Right lobe of liver (tissue), 6 donors: Measurements from ENCODE around the gene CLIP2. TPM values are rescaled to one million over a fixed set of nuclear protein-coding genes. Genes with fewer than 3 reads are reported as not detected.
"Not testable (repeated sequence)": the region's sequence is repeated elsewhere in the genome, so short reads cannot be mapped to it uniquely, and the experiment has no call there.

Source experiments
- ATAC-seq, 4 donors: fragments of 200-7000 bp; cut with Tn5 transposase; one replicate each; pipeline ENCODE4 v1.9.1; 2020; ENCODE audit warnings: mild to moderate bottlenecking in 4 of 4, moderate library complexity in 4 of 4
- DNase-seq, 3 donors: peaks; one replicate each; pipeline ENCODE4 v3.0.0-alpha.2; 2020
- H3K27ac ChIP-seq, 3 donors: fragments of 200-600 bp; one replicate each; pipeline ENCODE4 v1.8.0; 2022
- H3K27me3 ChIP-seq, 2 donors: fragments of 200-600 bp; one replicate each; pipeline ENCODE4 v1.8.0; 2022
- H3K36me3 ChIP-seq, 4 donors: fragments of 200-600 bp; sonication (generic) in 1 of 4; one replicate each; pipeline versions ENCODE4 v1.5.1 to v1.8.0; 2017 to 2022; ENCODE audit warnings: control low read depth in 1 of 4
- H3K4me1 ChIP-seq, 4 donors: fragments of 200-600 bp; sonication (generic) in 1 of 4; one replicate each; pipeline versions ENCODE4 v1.5.1 to v1.8.0; 2017 to 2022; ENCODE audit warnings: control low read depth in 1 of 4
- H3K4me3 ChIP-seq, 3 donors: fragments of 200-600 bp; one replicate each; pipeline ENCODE4 v1.8.0; 2022
- H3K9me3 ChIP-seq, 4 donors: fragments of 200-600 bp; sonication (generic) in 1 of 4; one replicate each; pipeline versions ENCODE4 v1.5.1 to v1.8.0; 2017 to 2022; ENCODE audit warnings: control low read depth in 1 of 4
- POLR2A ChIP-seq: fragments of 450-650 bp; IDR thresholded peaks from one replicate; pipeline ENCODE4 v1.6.1; 2017; ENCODE audit warnings: antibody characterized with exemption, mild to moderate bottlenecking
- WGBS: methylation state at CpG from one replicate; pipeline ENCODE4 v1.1.6; 2018; ENCODE audit warnings: low coverage, low lambda C conversion rate; ENCODE audit not compliant: insufficient coverage; ENCODE audit errors: missing lambda C conversion rate; 5-methylcytosine and 5-hydroxymethylcytosine counted together
- intact Hi-C, 2 donors: fragments of 100-400 bp; cut with DNase I; formaldehyde crosslinking; loops; one replicate each; pipeline versions ENCODE4 v1.11.2 to v1.14.1; 2022
- total RNA-seq, 6 experiments: library from RNA; depleted of rRNA in 2 of 6; stranded (reverse); fragments of >200 nt in 2 of 6; fragmentation: NEBNext Ultra II Directional in 3 of 6; extraction: Animal tissue kit (Norgen Biotek cat#: 25700) in 3 of 6; gene quantifications; one replicate each; pipeline versions ENCODE4 v1.1.0 to v1.2.4, GENCODE V29; 2016 to 2023
- TF ChIP-seq, protein P1 (sequence below), 4 donors: fragments of 200-600 bp in 3 of 4; fragments of 450-650 bp in 1 of 4; IDR thresholded peaks; one replicate each; pipeline versions ENCODE4 v1.5.1 to v1.8.0; 2016 to 2022; ENCODE audit warnings: antibody characterized with exemption in 4 of 4, mild to moderate bottlenecking in 2 of 4
- donor health status: DM: no; HTN: yes; CAD: no.
- donor health status: DM: no; HTN: no; CAD: no.
- donor health status: DM: no; HTN: no; CAD: no.
- donor health status: DM: no; HTN: yes; CAD: no.
- donor health status: DM: no; HTN: yes; CAD: no.

The CLIP2 gene
- total RNA-seq, 6 experiments from 2014 or later: 2.8 to 6.8 (median 4.2) TPM

GRCh38 chr7:74417419-74417971 is 128.3 kb downstream of the CLIP2 start:
- 0% methylated on average over 2 of the region's 16 CpGs for WGBS
- intact Hi-C loops: no loop called here
- H3K4me1 ChIP-seq: no peaks in the 10 kb centered on the region
- no peak overlapping the region for H3K27ac ChIP-seq
- TF ChIP-seq, protein P1, sequence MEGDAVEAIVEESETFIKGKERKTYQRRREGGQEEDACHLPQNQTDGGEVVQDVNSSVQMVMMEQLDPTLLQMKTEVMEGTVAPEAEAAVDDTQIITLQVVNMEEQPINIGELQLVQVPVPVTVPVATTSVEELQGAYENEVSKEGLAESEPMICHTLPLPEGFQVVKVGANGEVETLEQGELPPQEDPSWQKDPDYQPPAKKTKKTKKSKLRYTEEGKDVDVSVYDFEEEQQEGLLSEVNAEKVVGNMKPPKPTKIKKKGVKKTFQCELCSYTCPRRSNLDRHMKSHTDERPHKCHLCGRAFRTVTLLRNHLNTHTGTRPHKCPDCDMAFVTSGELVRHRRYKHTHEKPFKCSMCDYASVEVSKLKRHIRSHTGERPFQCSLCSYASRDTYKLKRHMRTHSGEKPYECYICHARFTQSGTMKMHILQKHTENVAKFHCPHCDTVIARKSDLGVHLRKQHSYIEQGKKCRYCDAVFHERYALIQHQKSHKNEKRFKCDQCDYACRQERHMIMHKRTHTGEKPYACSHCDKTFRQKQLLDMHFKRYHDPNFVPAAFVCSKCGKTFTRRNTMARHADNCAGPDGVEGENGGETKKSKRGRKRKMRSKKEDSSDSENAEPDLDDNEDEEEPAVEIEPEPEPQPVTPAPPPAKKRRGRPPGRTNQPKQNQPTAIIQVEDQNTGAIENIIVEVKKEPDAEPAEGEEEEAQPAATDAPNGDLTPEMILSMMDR (IDR thresholded peaks at IDR 0.05): peak; percentile 92 to 97 (median 96)
- no peak for TF ChIP-seq POLR2A
- no peaks in the 10 kb centered on the region for H3K36me3 ChIP-seq
- DNase-seq (peak; percentile 62 to 75 (median 74)), ATAC-seq (peak; percentile 98 to 99 (median 98))
- H3K27me3 ChIP-seq: no peaks in the 10 kb centered on the region
- H3K9me3 ChIP-seq: no peaks in the 10 kb centered on the region
- H3K4me3 ChIP-seq: no peak overlapping the region

- H3K27me3 ChIP-seq: no peaks in the 10 kb centered on the region
- no peak overlapping the region for H3K4me3 ChIP-seq
- no peaks in the 10 kb centered on the region for H3K4me1 ChIP-seq
- DNase-seq (peak in 1 of 3 donors; percentile 45), ATAC-seq (no peak)
- no peak for TF ChIP-seq POLR2A
- TF ChIP-seq, protein P1 (IDR thresholded peaks at IDR 0.05): no peak
- no peaks in the 10 kb centered on the region for H3K9me3 ChIP-seq
- WGBS: 14% methylated on average over 2 of the region's 8 CpGs
- intact Hi-C loops: no loop called here
- no peaks in the 10 kb centered on the region for H3K36me3 ChIP-seq
- no peak overlapping the region for H3K27ac ChIP-seq
Measured at GRCh38 chr7:74418076-74418475, 128.9 kb downstream of the CLIP2 start.

GRCh38 chr7:74418538-74418937 is 129.3 kb downstream of the CLIP2 start:
- Histone ChIP-seq H3K27me3 (no peaks in the 10 kb centered on the region), H3K4me1 (no peaks in the 10 kb centered on the region), H3K4me3 (no peak overlapping the region), H3K36me3 (no peaks in the 10 kb centered on the region), H3K9me3 (no peaks in the 10 kb centered on the region), H3K27ac (no peak overlapping the region)
- intact Hi-C loops: no loop called here
- 76% methylated on average over 10 of the region's 10 CpGs for WGBS
- TF ChIP-seq, protein P1 (IDR thresholded peaks at IDR 0.05): no peak
- no peak for TF ChIP-seq POLR2A
- ATAC-seq (no peak), DNase-seq (no peak)

DNA sequence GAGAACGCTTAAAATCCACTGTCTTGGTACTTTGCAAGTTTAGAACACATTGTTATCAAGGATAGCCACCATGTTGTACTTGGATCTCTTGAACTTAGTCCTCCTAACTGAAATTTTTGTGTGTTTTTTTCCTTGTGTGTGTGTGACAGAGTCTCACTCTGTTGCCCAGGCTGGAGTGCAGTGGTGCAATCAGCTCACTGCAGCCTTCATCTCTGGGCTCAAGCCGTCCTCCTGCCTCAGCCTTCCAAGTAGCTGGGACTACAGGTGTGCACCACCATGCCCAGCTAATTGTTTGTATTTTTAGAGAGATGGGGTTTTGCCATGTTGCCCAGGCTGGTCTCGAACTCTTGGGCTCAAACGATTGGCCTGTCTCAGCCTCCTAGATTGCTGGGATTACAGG is 130.0 kb downstream of the CLIP2 start:
- H3K9me3 ChIP-seq, H3K4me3 ChIP-seq, intact Hi-C loops, H3K27ac ChIP-seq, H3K36me3 ChIP-seq, H3K27me3 ChIP-seq, H3K4me1 ChIP-seq, ATAC-seq: not testable (repeated sequence)
- whole genome bisulfite sequencing: 43% methylated on average over 3 of the region's 4 CpGs
- DNase-seq: peak in 1 of 3 donors; percentile 19

DNA sequence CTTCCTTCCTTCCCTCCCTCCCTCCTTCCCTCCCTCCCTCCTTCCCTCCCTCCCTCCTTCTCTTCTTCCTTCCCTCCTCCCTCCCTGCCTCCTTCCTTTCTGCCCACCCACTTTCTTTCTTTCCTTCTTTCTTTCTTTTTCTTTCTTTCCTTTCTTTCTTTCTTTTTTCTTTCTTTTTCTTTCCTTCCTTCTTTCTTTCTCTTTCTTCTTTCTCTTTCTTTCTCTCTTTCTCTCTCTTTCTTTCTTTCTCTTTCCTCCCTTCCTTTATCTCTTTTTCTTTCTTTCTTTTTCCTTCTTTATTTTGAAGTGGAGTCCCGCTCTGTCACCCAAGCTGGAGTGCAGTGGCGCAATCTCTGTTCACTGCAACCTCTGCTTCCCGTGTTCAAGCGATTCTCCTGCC is 130.8 kb downstream of the CLIP2 start:
- no peaks in the 10 kb centered on the region for H3K27me3 ChIP-seq

More for the DNA sequence above, 130.8 kb downstream of the CLIP2 start:
- no peaks in the 10 kb centered on the region for H3K36me3 ChIP-seq
- DNase-seq: peak in 1 of 3 donors; percentile 6
- intact Hi-C loops: no loop called here
- H3K4me3 ChIP-seq: no peak overlapping the region
- H3K27ac ChIP-seq: no peak overlapping the region
- H3K4me1 ChIP-seq: no peaks in the 10 kb centered on the region
- TF ChIP-seq POLR2A: no peak
- TF ChIP-seq, protein P1 (IDR thresholded peaks at IDR 0.05): no peak
- H3K9me3 ChIP-seq: no peaks in the 10 kb centered on the region
- 89% methylated on average over 4 of the region's 4 CpGs for WGBS
- ATAC-seq: no peak
